DND-41 (cell line): Measurements from ENCODE around the gene PAPOLA.
"Not testable (repeated sequence)": the region's sequence is repeated elsewhere in the genome, so short reads cannot be mapped to it uniquely, and the experiment has no call there.

Experiments
- ATAC-seq: fragments of 200-7000 bp; cut with Tn5 transposase; 3 replicates; pipeline ENCODE4 v1.9.1; 2021; ENCODE audit warnings: low read depth; ENCODE audit not compliant: insufficient read depth
- DNase-seq: peaks from one replicate; pipeline ENCODE4 v3.0.0-alpha.2; 2020
- H2AFZ ChIP-seq: 2 replicates; pipeline ENCODE4 v1.6.0; 2012; ENCODE audit warnings: low read depth, low read length
- H3K27ac ChIP-seq: 2 replicates; pipeline ENCODE4 v1.5.1; 2012; ENCODE audit warnings: low read length, inconsistent platforms
- H3K27me3 ChIP-seq: fragments of 200-600 bp; sonication (generic); 2 replicates; pipeline ENCODE4 v1.6.0; 2012; ENCODE audit warnings: low read length, mild to moderate bottlenecking, inconsistent platforms; ENCODE audit not compliant: insufficient read depth, poor library complexity
- H3K36me3 ChIP-seq: 2 replicates; pipeline ENCODE4 v1.5.1; 2012; ENCODE audit warnings: low read length, inconsistent platforms; ENCODE audit not compliant: insufficient read depth
- H3K4me1 ChIP-seq: 2 replicates; pipeline ENCODE4 v1.5.1; 2012; ENCODE audit warnings: mild to moderate bottlenecking, low read length; ENCODE audit not compliant: insufficient read depth
- H3K4me2 ChIP-seq: 2 replicates; pipeline ENCODE4 v1.6.0; 2012; ENCODE audit warnings: mild to moderate bottlenecking, moderate library complexity, low read length, inconsistent platforms; ENCODE audit not compliant: insufficient read depth
- H3K4me3 ChIP-seq, 2 experiments: fragments of 200-600 bp in 1 of 2; shearing (Covaris generic) in 1 of 2; 2 replicates each; pipeline ENCODE4 v1.5.1; 2012 to 2016; ENCODE audit warnings: inconsistent platforms in 2 of 2, low read length in 2 of 2, mild to moderate bottlenecking in 2 of 2, low read depth in 1 of 2, moderate library complexity in 1 of 2
- H3K79me2 ChIP-seq: 2 replicates; pipeline ENCODE4 v1.6.0; 2012; ENCODE audit warnings: low read length, inconsistent platforms; ENCODE audit not compliant: insufficient read depth
- H3K9ac ChIP-seq: 2 replicates; pipeline ENCODE4 v1.6.0; 2012; ENCODE audit warnings: low read depth, mild to moderate bottlenecking, inconsistent platforms, low read length, moderate library complexity
- H3K9me3 ChIP-seq: 2 replicates; pipeline ENCODE4 v1.5.1; 2012; ENCODE audit warnings: low read length, moderate library complexity, mild to moderate bottlenecking, inconsistent platforms; ENCODE audit not compliant: insufficient read depth, severe bottlenecking
- H4K20me1 ChIP-seq: 2 replicates; pipeline ENCODE4 v1.6.0; 2012; ENCODE audit warnings: low read length; ENCODE audit not compliant: insufficient read depth
- CTCF ChIP-seq: IDR thresholded peaks from 2 replicates; pipeline ENCODE4 v1.5.1; 2012; ENCODE audit warnings: borderline replicate concordance, low read length, moderate library complexity, mild to moderate bottlenecking; ENCODE audit not compliant: poor library complexity, severe bottlenecking; ENCODE audit errors: extremely low read depth
- EZH2 ChIP-seq: IDR thresholded peaks from 3 replicates; pipeline ENCODE4 v1.6.1; 2012; ENCODE audit warnings: borderline replicate concordance, low read depth, mild to moderate bottlenecking, moderate library complexity, low read length, inconsistent platforms; ENCODE audit not compliant: severe bottlenecking

Gene PAPOLA

GRCh38 chr14:96466918-96467317 lies 35.3 kb upstream of the PAPOLA start:
- ATAC-seq (no peak), DNase-seq (no peak)
- Histone ChIP-seq H3K79me2 (no peaks in the 10 kb centered on the region), H3K9ac (no peak overlapping the region), H3K36me3 (no peaks in the 10 kb centered on the region), H3K27ac (no peak overlapping the region), H3K4me3 (no peak overlapping the region), H4K20me1 (no peaks in the 10 kb centered on the region), H3K9me3 (no peaks in the 10 kb centered on the region), H3K27me3 (peaks cover 1% of the 10 kb centered on the region), H3K4me2 (no peak overlapping the region), H2AFZ (no peak overlapping the region), H3K4me1 (peaks cover 5% of the 10 kb centered on the region)
- no peak for TF ChIP-seq EZH2
- no peak for TF ChIP-seq CTCF

GRCh38 chr14:96470331-96470730 lies 31.9 kb upstream of the PAPOLA start:
- H3K4me3 ChIP-seq: no peak overlapping the region
- ATAC-seq (no peak), DNase-seq (no peak)
- no peak overlapping the region for H3K9ac ChIP-seq
- no peaks in the 10 kb centered on the region for H3K4me1 ChIP-seq
- H3K9me3 ChIP-seq: no peaks in the 10 kb centered on the region
- no peaks in the 10 kb centered on the region for H3K79me2 ChIP-seq
- TF ChIP-seq EZH2 (no peak), CTCF (no peak)
- H4K20me1 ChIP-seq: no peaks in the 10 kb centered on the region
- H3K36me3 ChIP-seq: no peaks in the 10 kb centered on the region
- H3K27ac ChIP-seq: no peak overlapping the region
- no peak overlapping the region for H3K4me2 ChIP-seq
- no peak overlapping the region for H2AFZ ChIP-seq
- peaks cover 14% of the 10 kb centered on the region for H3K27me3 ChIP-seq

- not testable (repeated sequence) for H3K4me1 ChIP-seq, H4K20me1 ChIP-seq, H3K9ac ChIP-seq, ATAC-seq, H3K79me2 ChIP-seq, H3K4me2 ChIP-seq, H3K9me3 ChIP-seq, H3K27ac ChIP-seq, H3K36me3 ChIP-seq, H3K4me3 ChIP-seq, H2AFZ ChIP-seq, DNase-seq
- peaks cover 14% of the 10 kb centered on the region for H3K27me3 ChIP-seq
Measured at GRCh38 chr14:96470967-96471366, 31.2 kb upstream of the PAPOLA start.

- no peaks in the 10 kb centered on the region for H3K4me1 ChIP-seq
- TF ChIP-seq CTCF (no peak), EZH2 (no peak)
- H3K27ac ChIP-seq: no peak overlapping the region
- no peak overlapping the region for H2AFZ ChIP-seq
- no peak overlapping the region for H3K9ac ChIP-seq
- H3K79me2 ChIP-seq: no peaks in the 10 kb centered on the region
- DNase-seq (no peak), ATAC-seq (no peak)
- H4K20me1 ChIP-seq: no peaks in the 10 kb centered on the region
- H3K27me3 ChIP-seq: peaks cover 9% of the 10 kb centered on the region
- no peak overlapping the region for H3K4me2 ChIP-seq
- H3K4me3 ChIP-seq: no peak overlapping the region
- no peaks in the 10 kb centered on the region for H3K36me3 ChIP-seq
- no peaks in the 10 kb centered on the region for H3K9me3 ChIP-seq
Measured at GRCh38 chr14:96478119-96478518, 24.1 kb upstream of the PAPOLA start.
